Osteoblast (primary cell): ENCODE measurements around the gene ATP2B2. TPM values are rescaled to one million over a fixed set of nuclear protein-coding genes. Genes with fewer than 3 reads are reported as not detected.

Experiments used
- DNase-seq: peaks from one replicate; pipeline ENCODE4 v3.0.0; 2011; ENCODE audit warnings: low spot score, mixed read lengths; ENCODE audit not compliant: insufficient read length; ENCODE audit errors: missing footprints
- H2AFZ ChIP-seq: 2 replicates; pipeline ENCODE4 v1.6.0; 2011; ENCODE audit warnings: mild to moderate bottlenecking, low read length
- H3K27ac ChIP-seq: 2 replicates; pipeline ENCODE4 v1.5.1; 2011; ENCODE audit warnings: mild to moderate bottlenecking, low read depth, low read length, moderate library complexity
- H3K27me3 ChIP-seq: 2 replicates; pipeline ENCODE4 v1.6.0; 2012; ENCODE audit warnings: mild to moderate bottlenecking, control low read depth, inconsistent platforms, low read length, moderate library complexity; ENCODE audit not compliant: insufficient read depth
- H3K36me3 ChIP-seq: 2 replicates; pipeline ENCODE4 v1.5.1; 2011; ENCODE audit warnings: mild to moderate bottlenecking, low read length, control low read depth, moderate library complexity; ENCODE audit not compliant: insufficient read depth
- H3K4me1 ChIP-seq: 2 replicates; pipeline ENCODE4 v1.5.1; 2011; ENCODE audit warnings: mild to moderate bottlenecking, low read length, control low read depth, moderate library complexity; ENCODE audit not compliant: insufficient read depth
- H3K4me2 ChIP-seq: 2 replicates; pipeline ENCODE4 v1.6.0; 2011; ENCODE audit warnings: mild to moderate bottlenecking, low read length; ENCODE audit not compliant: insufficient read depth
- H3K4me3 ChIP-seq: fragments of 200-600 bp; sonication (generic); 3 replicates; pipeline ENCODE4 v1.5.1; 2012; ENCODE audit warnings: mild to moderate bottlenecking, low read length, inconsistent platforms; ENCODE audit not compliant: insufficient read depth
- H3K79me2 ChIP-seq: 2 replicates; pipeline ENCODE4 v1.6.0; 2012; ENCODE audit warnings: mild to moderate bottlenecking, low read length, control low read depth, inconsistent platforms; ENCODE audit not compliant: insufficient read depth
- H3K9me3 ChIP-seq: 2 replicates; pipeline ENCODE4 v1.5.1; 2011; ENCODE audit warnings: low read depth, low read length, control low read depth
- H4K20me1 ChIP-seq: 2 replicates; pipeline ENCODE4 v1.6.0; 2012; ENCODE audit warnings: mild to moderate bottlenecking, low read length, control low read depth; ENCODE audit not compliant: insufficient read depth
- CTCF ChIP-seq: IDR thresholded peaks from 2 replicates; pipeline ENCODE4 v1.5.1; 2011; ENCODE audit warnings: mild to moderate bottlenecking, low read depth, low read length, moderate library complexity; ENCODE audit errors: extremely low read depth
- total RNA-seq: library from RNA; depleted of rRNA; stranded (reverse); fragments of >200 nt; gene quantifications from 2 replicates; pipeline ENCODE4 v1.2.3, GENCODE V29; 2012

The ATP2B2 gene
- total RNA-seq, 1 donor = not detected

- no peaks in the 10 kb centered on the region for H3K36me3 ChIP-seq
- H3K9me3 ChIP-seq = no peaks in the 10 kb centered on the region
- H2AFZ ChIP-seq = no peak overlapping the region
- H3K27ac ChIP-seq = no peak overlapping the region
- H3K4me3 ChIP-seq = no peak overlapping the region
- H3K4me2 ChIP-seq = no peak overlapping the region
- DNase-seq = peak; percentile 55
- peaks cover 80% of the 10 kb centered on the region for H3K27me3 ChIP-seq
- no peaks in the 10 kb centered on the region for H3K79me2 ChIP-seq
- no peaks in the 10 kb centered on the region for H3K4me1 ChIP-seq
- H4K20me1 ChIP-seq = no peaks in the 10 kb centered on the region
- TF ChIP-seq CTCF = no peak
Observed at GRCh38 chr3:10330319-10330718, 175.1 kb downstream of the ATP2B2 start.

GRCh38 chr3:10329495-10330015 is 175.8 kb downstream of the ATP2B2 start:
- Histone ChIP-seq H3K79me2 (no peaks in the 10 kb centered on the region), H3K36me3 (no peaks in the 10 kb centered on the region), H3K4me2 (no peak overlapping the region), H3K27ac (no peak overlapping the region), H3K4me1 (no peaks in the 10 kb centered on the region), H3K9me3 (no peaks in the 10 kb centered on the region), H2AFZ (no peak overlapping the region), H3K27me3 (peaks cover 87% of the 10 kb centered on the region), H4K20me1 (no peaks in the 10 kb centered on the region), H3K4me3 (no peak overlapping the region)
- peak; percentile 41 for DNase-seq
- no peak for TF ChIP-seq CTCF

- no peak overlapping the region for H3K4me2 ChIP-seq
- peak; percentile 44 for DNase-seq
- no peaks in the 10 kb centered on the region for H3K79me2 ChIP-seq
- no peak for TF ChIP-seq CTCF
- no peak overlapping the region for H2AFZ ChIP-seq
- H3K9me3 ChIP-seq = no peaks in the 10 kb centered on the region
- H3K27me3 ChIP-seq = peaks cover 88% of the 10 kb centered on the region
- no peaks in the 10 kb centered on the region for H4K20me1 ChIP-seq
- no peak overlapping the region for H3K4me3 ChIP-seq
- H3K36me3 ChIP-seq = no peaks in the 10 kb centered on the region
- no peaks in the 10 kb centered on the region for H3K4me1 ChIP-seq
- no peak overlapping the region for H3K27ac ChIP-seq
Observed at GRCh38 chr3:10328460-10329071, 176.8 kb downstream of the ATP2B2 start.

GRCh38 chr3:10327592-10327991 is 177.8 kb downstream of the ATP2B2 start:
- H3K27me3 ChIP-seq = peaks cover 80% of the 10 kb centered on the region
- H4K20me1 ChIP-seq = no peaks in the 10 kb centered on the region
- no peaks in the 10 kb centered on the region for H3K4me1 ChIP-seq
- no peak for TF ChIP-seq CTCF
- H3K36me3 ChIP-seq = no peaks in the 10 kb centered on the region
- no peaks in the 10 kb centered on the region for H3K9me3 ChIP-seq
- no peak overlapping the region for H3K27ac ChIP-seq
- DNase-seq = peak; percentile 15
- no peak overlapping the region for H3K4me2 ChIP-seq
- no peaks in the 10 kb centered on the region for H3K79me2 ChIP-seq
- H3K4me3 ChIP-seq = no peak overlapping the region
- H2AFZ ChIP-seq = no peak overlapping the region
